ENCODE results near the gene TNFRSF1A.

DNA sequence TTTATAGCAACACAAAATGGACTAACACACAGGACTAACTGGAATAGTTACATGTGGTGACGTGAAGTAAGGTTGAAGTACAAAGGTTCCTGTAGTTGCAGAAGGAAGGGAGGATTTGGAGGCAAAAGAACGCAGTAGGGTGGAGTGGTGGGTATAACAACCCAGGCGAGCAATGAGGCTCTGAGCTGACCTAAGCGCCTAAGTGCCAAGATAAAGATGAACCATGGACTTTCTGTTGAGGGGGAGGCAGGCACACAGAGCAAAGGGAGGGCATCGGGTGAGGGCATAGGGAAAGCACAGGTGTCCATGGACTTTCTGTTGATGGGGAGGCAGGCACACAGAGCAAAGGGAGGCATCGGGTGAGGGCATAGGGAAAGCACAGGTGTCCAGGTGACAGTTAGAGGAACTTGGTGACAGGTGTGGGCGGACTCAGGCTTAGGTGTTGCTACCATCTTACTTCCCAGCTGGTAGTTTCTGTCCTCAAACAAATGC, 18.2 kb upstream of the TNFRSF1A start:
- TF ChIP-seq, protein P1, sequence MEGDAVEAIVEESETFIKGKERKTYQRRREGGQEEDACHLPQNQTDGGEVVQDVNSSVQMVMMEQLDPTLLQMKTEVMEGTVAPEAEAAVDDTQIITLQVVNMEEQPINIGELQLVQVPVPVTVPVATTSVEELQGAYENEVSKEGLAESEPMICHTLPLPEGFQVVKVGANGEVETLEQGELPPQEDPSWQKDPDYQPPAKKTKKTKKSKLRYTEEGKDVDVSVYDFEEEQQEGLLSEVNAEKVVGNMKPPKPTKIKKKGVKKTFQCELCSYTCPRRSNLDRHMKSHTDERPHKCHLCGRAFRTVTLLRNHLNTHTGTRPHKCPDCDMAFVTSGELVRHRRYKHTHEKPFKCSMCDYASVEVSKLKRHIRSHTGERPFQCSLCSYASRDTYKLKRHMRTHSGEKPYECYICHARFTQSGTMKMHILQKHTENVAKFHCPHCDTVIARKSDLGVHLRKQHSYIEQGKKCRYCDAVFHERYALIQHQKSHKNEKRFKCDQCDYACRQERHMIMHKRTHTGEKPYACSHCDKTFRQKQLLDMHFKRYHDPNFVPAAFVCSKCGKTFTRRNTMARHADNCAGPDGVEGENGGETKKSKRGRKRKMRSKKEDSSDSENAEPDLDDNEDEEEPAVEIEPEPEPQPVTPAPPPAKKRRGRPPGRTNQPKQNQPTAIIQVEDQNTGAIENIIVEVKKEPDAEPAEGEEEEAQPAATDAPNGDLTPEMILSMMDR (IDR thresholded peaks at IDR 0.05): no peak
- TF ChIP-seq EZH2 (IDR thresholded peaks at IDR 0.05) (no peak), EZH2phosphoT487 (IDR thresholded peaks at IDR 0.05) (no peak)

Data from neural progenitor cell (in vitro differentiated cells).